Measurements from ENCODE around the gene ANAPC16. TPM values are rescaled to one million over a fixed set of nuclear protein-coding genes. Genes with fewer than 3 reads are reported as not detected.

ANAPC16 gene
- total RNA-seq, 1 donor: 61.7 TPM

- no peak overlapping the region for H3K4me3 ChIP-seq (ENCODE audit: low read depth, low read length)
- no peak for TF ChIP-seq CTCF (IDR thresholded peaks at IDR 0.05; ENCODE audit: insufficient read depth, low read length)
- DNase-seq (ENCODE audit: low read depth): no peak
These were observed 17.8 kb downstream of the ANAPC16 start for GRCh38 chr10:72233621-72234020.

- H3K4me3 ChIP-seq (ENCODE audit: low read depth, low read length): no peak overlapping the region
- DNase-seq (ENCODE audit: low read depth): no peak
- TF ChIP-seq CTCF (IDR thresholded peaks at IDR 0.05; ENCODE audit: insufficient read depth, low read length): no peak
These were observed 18.8 kb downstream of the ANAPC16 start for GRCh38 chr10:72234560-72235095.

- no peak overlapping the region for H3K4me3 ChIP-seq (ENCODE audit: low read depth, low read length)
- TF ChIP-seq CTCF (IDR thresholded peaks at IDR 0.05; ENCODE audit: insufficient read depth, low read length): no peak
- DNase-seq (ENCODE audit: low read depth): no peak
These were observed 19.9 kb downstream of the ANAPC16 start for GRCh38 chr10:72235544-72236279.

- no peak overlapping the region for H3K4me3 ChIP-seq (ENCODE audit: low read depth, low read length)
- TF ChIP-seq CTCF (IDR thresholded peaks at IDR 0.05; ENCODE audit: insufficient read depth, low read length): no peak
- DNase-seq (ENCODE audit: low read depth): no peak
These were observed 22.8 kb downstream of the ANAPC16 start for GRCh38 chr10:72238392-72239175.

- no peak overlapping the region for H3K4me3 ChIP-seq (ENCODE audit: low read depth, low read length)
- DNase-seq (ENCODE audit: low read depth): no peak
- no peak for TF ChIP-seq CTCF (IDR thresholded peaks at IDR 0.05; ENCODE audit: insufficient read depth, low read length)
These were observed 23.6 kb downstream of the ANAPC16 start for GRCh38 chr10:72239409-72239808.

GRCh38 chr10:72240371-72240770 is 24.6 kb downstream of the ANAPC16 start:
- H3K4me3 ChIP-seq (ENCODE audit: low read depth, low read length): no peak overlapping the region
- TF ChIP-seq CTCF (IDR thresholded peaks at IDR 0.05; ENCODE audit: insufficient read depth, low read length): no peak

More at GRCh38 chr10:72240371-72240770, 24.6 kb downstream of the ANAPC16 start:
- DNase-seq (ENCODE audit: low read depth): no peak

Measured in fibroblast of the aortic adventitia (primary cell).